ENCODE measurements around the gene TIMELESS. TPM values are rescaled to one million over a fixed set of nuclear protein-coding genes. Genes with fewer than 3 reads are reported as not detected.

Gene TIMELESS
- total RNA-seq, 4 donors from 2014 or later: 2.6 to 3.1 (median 3.0) TPM

- H3K9me3 ChIP-seq: no peaks in the 10 kb centered on the region
- 93 to 94% methylated on average over 7 of the region's 7 CpGs for WGBS, 2 donors (ENCODE audit: low coverage in 1 of 2)
These were observed 30.4 kb upstream of the TIMELESS start for GRCh38 chr12:56479625-56480024.

GRCh38 chr12:56477521-56478225 lies 28.4 kb upstream of the TIMELESS start:
- Histone ChIP-seq H3K4me3 (no peak overlapping the region), H3K27me3 (no peaks in the 10 kb centered on the region), H3K36me3 (peaks cover 0 to 20% of the 10 kb centered on the region in 2 donors), H3K4me1 (no peaks in the 10 kb centered on the region), H3K27ac (no peak overlapping the region), H3K9me3 (no peaks in the 10 kb centered on the region)
- no peak for ATAC-seq
- TF ChIP-seq POLR2AphosphoS5 (IDR thresholded peaks at IDR 0.05) (no peak), EP300 (IDR thresholded peaks at IDR 0.05) (no peak), CTCF (IDR thresholded peaks at IDR 0.05) (no peak), POLR2A (IDR thresholded peaks at IDR 0.05) (no peak)
- 92 to 94% methylated on average over 2 to 4 of the region's 6 CpGs for WGBS, 2 donors (ENCODE audit: low coverage in 1 of 2)

More at GRCh38 chr12:56479625-56480024, 30.4 kb upstream of the TIMELESS start:
- H3K27me3 ChIP-seq: no peaks in the 10 kb centered on the region
- peaks cover 0 to 10% of the 10 kb centered on the region in 2 donors for H3K36me3 ChIP-seq
- ATAC-seq: no peak
- no peaks in the 10 kb centered on the region for H3K4me1 ChIP-seq
- no peak overlapping the region for H3K4me3 ChIP-seq
- TF ChIP-seq CTCF (IDR thresholded peaks at IDR 0.05): no peak
- TF ChIP-seq POLR2A (IDR thresholded peaks at IDR 0.05): no peak
- no peak for TF ChIP-seq POLR2AphosphoS5 (IDR thresholded peaks at IDR 0.05)
- no peak for TF ChIP-seq EP300 (IDR thresholded peaks at IDR 0.05)
- H3K27ac ChIP-seq: no peak overlapping the region

- Histone ChIP-seq H3K36me3 (peaks cover 0 to 27% of the 10 kb centered on the region in 2 donors), H3K27me3 (no peaks in the 10 kb centered on the region), H3K9me3 (no peaks in the 10 kb centered on the region), H3K4me1 (peaks cover 0 to 2% (median 0%) of the 10 kb centered on the region in 3 donors), H3K27ac (no peak overlapping the region), H3K4me3 (no peak overlapping the region)
- no CpG with 5 or more reads among the region's 1 CpG for WGBS, 2 donors (ENCODE audit: low coverage in 1 of 2)
- ATAC-seq: no peak
- TF ChIP-seq POLR2A (IDR thresholded peaks at IDR 0.05): no peak
- no peak for TF ChIP-seq POLR2AphosphoS5 (IDR thresholded peaks at IDR 0.05)
- TF ChIP-seq CTCF (IDR thresholded peaks at IDR 0.05): no peak
- no peak for TF ChIP-seq EP300 (IDR thresholded peaks at IDR 0.05)
These were observed 27.8 kb upstream of the TIMELESS start for GRCh38 chr12:56476972-56477432.

GRCh38 chr12:56476143-56476542 lies 26.9 kb upstream of the TIMELESS start:
- H3K4me3 ChIP-seq: no peak overlapping the region
- WGBS, 2 donors (ENCODE audit: low coverage in 1 of 2): 57 to 96% methylated on average over 4 to 5 of the region's 6 CpGs
- H3K27ac ChIP-seq: no peak overlapping the region
- TF ChIP-seq CTCF (IDR thresholded peaks at IDR 0.05) (no peak), POLR2AphosphoS5 (IDR thresholded peaks at IDR 0.05) (no peak), POLR2A (IDR thresholded peaks at IDR 0.05) (no peak), EP300 (IDR thresholded peaks at IDR 0.05) (no peak)
- no peak for ATAC-seq
- H3K36me3 ChIP-seq: peaks cover 0 to 34% of the 10 kb centered on the region in 2 donors
- H3K27me3 ChIP-seq: no peaks in the 10 kb centered on the region
- no peaks in the 10 kb centered on the region for H3K9me3 ChIP-seq
- peaks cover 0 to 9% (median 0%) of the 10 kb centered on the region in 3 donors for H3K4me1 ChIP-seq

GRCh38 chr12:56474389-56474788 lies 25.2 kb upstream of the TIMELESS start:
- Histone ChIP-seq H3K9me3 (no peaks in the 10 kb centered on the region), H3K4me3 (no peak overlapping the region), H3K27me3 (no peaks in the 10 kb centered on the region), H3K4me1 (peaks cover 0 to 26% (median 4%) of the 10 kb centered on the region in 3 donors), H3K27ac (no peak overlapping the region), H3K36me3 (peaks cover 0 to 32% of the 10 kb centered on the region in 2 donors)
- ATAC-seq: no peak
- TF ChIP-seq CTCF (IDR thresholded peaks at IDR 0.05): no peak
- 86% methylated on average over 7 of the region's 9 CpGs; no CpG with 5 or more reads in 1 of the 2 donors for WGBS, 2 donors (ENCODE audit: low coverage in 1 of 2)

Data from gastroesophageal sphincter (tissue), 4 donors.